HG03469 (cell line): Measurements from ENCODE around the gene ITGAE.
"Not testable (repeated sequence)": the region's sequence is repeated elsewhere in the genome, so short reads cannot be mapped to it uniquely, and the experiment has no call there.

ENCODE experiments used
- ATAC-seq: cut with Tn5 transposase; IDR thresholded peaks from one replicate; pipeline ENCODE4 v1.9.1; 2021; ENCODE audit warnings: mild to moderate bottlenecking, moderate library complexity, moderate number of reproducible peaks; ENCODE audit not compliant: unreplicated experiment

Gene ITGAE, protein sequence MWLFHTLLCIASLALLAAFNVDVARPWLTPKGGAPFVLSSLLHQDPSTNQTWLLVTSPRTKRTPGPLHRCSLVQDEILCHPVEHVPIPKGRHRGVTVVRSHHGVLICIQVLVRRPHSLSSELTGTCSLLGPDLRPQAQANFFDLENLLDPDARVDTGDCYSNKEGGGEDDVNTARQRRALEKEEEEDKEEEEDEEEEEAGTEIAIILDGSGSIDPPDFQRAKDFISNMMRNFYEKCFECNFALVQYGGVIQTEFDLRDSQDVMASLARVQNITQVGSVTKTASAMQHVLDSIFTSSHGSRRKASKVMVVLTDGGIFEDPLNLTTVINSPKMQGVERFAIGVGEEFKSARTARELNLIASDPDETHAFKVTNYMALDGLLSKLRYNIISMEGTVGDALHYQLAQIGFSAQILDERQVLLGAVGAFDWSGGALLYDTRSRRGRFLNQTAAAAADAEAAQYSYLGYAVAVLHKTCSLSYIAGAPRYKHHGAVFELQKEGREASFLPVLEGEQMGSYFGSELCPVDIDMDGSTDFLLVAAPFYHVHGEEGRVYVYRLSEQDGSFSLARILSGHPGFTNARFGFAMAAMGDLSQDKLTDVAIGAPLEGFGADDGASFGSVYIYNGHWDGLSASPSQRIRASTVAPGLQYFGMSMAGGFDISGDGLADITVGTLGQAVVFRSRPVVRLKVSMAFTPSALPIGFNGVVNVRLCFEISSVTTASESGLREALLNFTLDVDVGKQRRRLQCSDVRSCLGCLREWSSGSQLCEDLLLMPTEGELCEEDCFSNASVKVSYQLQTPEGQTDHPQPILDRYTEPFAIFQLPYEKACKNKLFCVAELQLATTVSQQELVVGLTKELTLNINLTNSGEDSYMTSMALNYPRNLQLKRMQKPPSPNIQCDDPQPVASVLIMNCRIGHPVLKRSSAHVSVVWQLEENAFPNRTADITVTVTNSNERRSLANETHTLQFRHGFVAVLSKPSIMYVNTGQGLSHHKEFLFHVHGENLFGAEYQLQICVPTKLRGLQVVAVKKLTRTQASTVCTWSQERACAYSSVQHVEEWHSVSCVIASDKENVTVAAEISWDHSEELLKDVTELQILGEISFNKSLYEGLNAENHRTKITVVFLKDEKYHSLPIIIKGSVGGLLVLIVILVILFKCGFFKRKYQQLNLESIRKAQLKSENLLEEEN

DNA sequence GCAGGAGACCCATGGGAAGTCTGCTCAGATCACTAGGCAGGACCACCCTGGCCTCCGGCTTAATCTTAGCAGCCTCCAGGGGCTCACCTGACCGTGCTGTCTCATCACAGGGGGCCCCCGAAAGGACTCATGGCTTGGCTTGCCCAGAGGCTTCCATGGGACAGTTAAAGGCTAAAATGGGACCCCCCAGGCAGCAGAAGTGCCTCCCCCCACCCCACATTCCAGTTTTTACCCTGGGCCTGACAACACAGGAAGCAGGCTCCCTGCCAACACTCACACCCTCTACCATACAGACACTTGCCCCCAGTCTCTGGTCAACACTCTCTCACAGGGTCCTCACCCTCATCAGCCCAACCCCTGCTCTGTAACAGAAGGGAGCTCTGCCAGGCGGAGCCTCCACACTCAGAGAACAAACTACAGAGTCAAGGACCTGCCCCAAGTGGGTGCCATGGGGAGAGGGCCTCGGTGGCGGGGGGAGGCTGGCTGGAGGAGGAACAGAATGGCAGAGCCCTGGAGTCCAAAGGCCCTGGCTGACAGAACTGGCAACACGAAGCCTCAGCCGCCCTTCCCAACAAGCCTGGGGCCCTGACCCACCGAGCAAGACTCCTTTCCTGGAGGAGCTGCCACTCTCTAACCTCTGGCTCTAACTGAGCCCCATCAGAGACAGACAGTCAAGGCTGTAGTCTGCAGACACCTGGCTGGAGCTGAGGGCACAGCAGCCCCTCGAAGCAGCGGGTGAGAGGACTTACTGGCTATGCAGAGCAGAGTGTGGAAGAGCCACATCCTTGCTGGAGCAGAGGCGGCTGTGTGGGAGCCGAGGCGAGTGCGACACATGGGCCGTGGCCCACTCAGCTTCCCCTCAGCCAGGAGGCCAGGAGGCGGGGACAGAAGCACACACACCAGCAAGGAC is at the start of gene ITGAE:
ITGAE (minus strand) TSS at position 827 of the 910 bp plus-strand sequence; CDS start at position 783, 44 bp downstream.
- ATAC-seq, result no peak

GRCh38 chr17:3848229-3848835 is 47.3 kb upstream of the ITGAE start:
- no peak for ATAC-seq

- ATAC-seq, result no peak
Observed at GRCh38 chr17:3847165-3847670, 46.2 kb upstream of the ITGAE start.

GRCh38 chr17:3846437-3847164 is 45.6 kb upstream of the ITGAE start:
- no peak for ATAC-seq

DNA sequence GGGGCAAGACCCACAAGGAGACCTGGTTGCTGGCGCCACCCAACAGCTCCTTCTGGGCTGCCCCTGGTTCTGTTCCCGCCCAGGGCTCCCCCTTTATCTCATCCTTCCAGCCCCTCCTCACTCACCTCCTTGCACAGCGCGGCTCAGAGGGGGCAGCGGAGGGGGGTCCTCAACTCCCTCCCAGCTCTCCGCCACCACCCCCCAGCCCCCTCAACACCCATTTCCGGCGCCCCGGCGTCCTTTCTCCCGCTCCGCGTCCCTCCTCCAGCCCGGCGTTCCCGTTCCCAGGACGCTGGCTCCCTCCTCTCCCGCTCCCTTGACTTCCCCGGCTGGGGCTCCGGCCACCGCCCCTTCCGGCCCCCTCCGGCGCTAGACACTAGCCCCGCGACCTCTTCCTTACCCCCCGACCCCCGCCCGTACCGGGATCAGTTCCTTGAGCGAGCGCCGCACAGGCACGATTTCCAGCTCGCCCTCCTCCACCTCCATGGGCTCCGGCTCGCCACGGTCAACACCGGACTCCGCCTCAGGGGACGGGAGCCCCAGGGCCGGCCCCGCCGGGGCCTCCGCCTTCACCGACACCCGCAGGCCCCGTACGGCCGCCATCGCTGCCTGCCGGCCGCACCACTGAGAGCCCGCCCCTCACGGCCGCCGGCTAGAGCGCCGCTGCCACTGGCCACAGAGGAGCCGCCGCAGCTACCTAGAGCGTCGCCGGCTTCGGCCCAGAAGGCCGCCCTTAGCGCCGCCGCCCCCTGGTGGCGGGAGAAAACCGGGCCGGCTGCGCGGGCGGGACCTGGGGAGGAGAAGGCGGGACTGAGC is 44.8 kb upstream of the ITGAE start, which contains the start of gene NCBP3:
NCBP3 (minus strand) TSS at position 626 of the 816 bp plus-strand sequence; CDS start at position 603, 23 bp downstream.
- ATAC-seq, result peak; percentile 85

GRCh38 chr17:3845291-3845620 is 44.3 kb upstream of the ITGAE start:
- ATAC-seq, result no peak

- not testable (repeated sequence) for ATAC-seq
Observed at GRCh38 chr17:3844556-3844955, 43.6 kb upstream of the ITGAE start.

DNA sequence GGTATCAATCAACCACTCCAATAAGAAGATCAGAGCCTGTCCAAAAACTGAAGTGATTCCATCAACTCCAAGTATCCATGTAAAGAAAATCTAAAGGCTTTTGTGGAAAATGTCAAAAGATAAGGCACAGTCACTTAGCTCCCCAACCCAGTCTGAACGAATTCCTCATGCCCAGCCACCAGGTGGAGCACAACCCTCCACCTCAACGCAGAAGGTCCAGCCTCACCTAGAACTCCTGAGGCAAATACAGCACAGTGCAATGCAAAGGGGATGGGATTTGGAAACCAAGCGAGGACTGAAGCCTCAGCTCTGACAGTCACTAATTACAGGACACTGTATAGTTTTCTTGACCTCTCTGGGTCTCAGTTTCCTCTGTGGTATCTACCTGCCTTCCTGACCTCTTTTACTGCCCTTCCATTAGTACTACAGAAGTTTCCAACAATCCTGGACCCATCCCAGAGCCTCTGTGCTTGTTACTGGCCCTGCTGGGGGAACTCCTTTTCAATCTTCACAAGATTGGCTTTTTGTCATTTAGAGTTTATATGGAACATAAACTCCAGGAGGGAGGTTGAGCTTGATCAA is 43.0 kb upstream of the ITGAE start:
- ATAC-seq, result no peak

DNA sequence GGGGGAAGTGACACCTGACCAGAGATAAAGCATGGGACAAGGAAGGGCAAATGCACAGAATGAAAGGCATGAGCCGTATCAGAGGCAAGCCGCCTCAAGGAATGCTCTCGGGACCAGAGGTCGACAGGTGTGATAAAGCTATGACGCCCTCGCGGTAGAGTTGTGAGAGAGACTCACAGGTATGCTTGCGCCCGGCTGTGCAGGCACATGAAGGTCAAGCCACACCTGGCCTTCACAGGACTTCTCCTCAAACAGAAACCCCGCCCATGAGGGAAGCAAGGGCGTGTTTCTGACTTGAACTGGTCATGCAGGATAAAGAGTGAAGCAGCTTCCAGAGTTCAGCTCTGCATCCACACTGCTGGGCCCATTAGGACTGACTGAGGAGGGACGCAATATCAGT is 37.2 kb upstream of the ITGAE start:
- ATAC-seq, result no peak

DNA sequence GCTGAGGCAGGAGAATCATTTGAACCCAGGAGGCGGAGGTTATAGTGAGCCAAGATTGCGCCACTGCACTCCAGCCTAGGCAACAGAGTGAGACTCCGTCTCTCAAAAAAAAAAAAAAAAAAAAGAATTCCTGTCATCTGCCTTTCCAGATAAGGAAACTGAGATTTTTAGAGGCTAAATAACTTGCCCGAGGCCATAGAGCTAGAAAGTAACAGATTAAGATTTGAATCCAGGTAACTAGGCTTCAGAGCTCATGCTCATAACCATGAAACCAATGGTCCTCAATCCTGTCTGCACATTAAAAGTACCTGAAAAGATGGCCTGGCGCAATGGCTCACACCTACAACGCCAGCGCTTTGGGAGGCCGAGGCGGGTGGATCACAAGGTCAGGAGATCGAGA is 35.6 kb upstream of the ITGAE start:
- no peak for ATAC-seq

GRCh38 chr17:3835410-3836229 is 34.6 kb upstream of the ITGAE start:
- no peak for ATAC-seq

DNA sequence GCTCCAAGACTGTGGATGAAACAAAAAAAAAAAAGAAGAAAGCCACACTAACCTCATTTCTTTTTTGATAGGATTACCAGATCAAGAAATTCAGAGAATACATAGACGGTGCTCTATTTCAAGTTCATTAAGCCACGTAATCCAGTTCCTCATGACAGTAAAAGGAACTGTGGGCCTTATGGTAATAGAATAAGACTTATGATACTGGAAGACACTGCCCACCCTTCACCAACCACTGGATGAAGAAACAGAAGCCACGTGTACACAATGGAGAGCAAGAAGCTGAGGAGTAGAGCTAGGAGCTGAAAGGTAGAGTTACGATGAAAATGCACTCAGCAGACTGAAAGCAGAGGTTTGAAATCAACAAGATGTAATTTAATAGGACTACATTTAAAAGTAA is 33.8 kb upstream of the ITGAE start:
- ATAC-seq, result no peak

GRCh38 chr17:3828852-3829232 is 27.9 kb upstream of the ITGAE start:
- ATAC-seq, result no peak

- no peak for ATAC-seq
Observed at GRCh38 chr17:3828151-3828851, 27.3 kb upstream of the ITGAE start.

DNA sequence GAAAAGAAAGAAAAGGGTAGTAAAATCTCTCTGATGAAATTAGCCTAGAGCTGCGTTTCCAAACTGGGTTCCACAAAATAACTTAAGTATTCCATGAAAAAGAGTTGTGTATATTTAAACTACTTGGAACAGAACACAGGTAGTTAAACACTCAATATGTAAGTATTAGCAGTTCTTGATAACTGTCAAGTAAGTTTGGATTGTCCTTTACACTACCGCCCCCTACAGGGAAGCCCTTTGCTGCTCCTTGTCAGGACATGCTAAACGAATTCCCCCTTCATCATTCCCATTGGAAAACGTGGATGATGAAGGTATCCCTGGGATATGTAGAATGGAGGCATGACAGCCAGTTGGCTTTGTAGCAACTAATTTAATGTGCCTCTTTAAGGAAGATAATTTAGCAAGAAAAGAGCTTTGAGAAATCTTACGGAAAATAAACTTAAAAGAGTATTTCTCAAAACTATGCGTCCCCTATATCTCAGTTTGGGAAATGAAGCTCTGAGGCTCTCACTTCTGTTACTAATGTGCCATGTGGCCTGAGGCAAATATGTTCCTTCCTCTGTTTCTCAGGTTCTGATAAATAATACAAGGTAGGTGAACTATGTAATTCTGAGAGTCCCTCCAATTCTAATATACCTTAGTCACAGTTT is 26.3 kb upstream of the ITGAE start:
- ATAC-seq, result no peak

GRCh38 chr17:3826191-3826590 is 25.2 kb upstream of the ITGAE start:
- no peak for ATAC-seq
